Stimulated activated CD4-positive, alpha-beta T cell treated with anti-CD3 and anti-CD28 coated beads, Interleukin-2, amount 100 ng/mL, for 24 hours (primary cell): ENCODE measurements around the gene SHH.

ENCODE experiments used
- DNase-seq, 2 donors: peaks; one replicate each; pipeline ENCODE4 v3.0.0-alpha.2; 2020

Gene SHH

DNA sequence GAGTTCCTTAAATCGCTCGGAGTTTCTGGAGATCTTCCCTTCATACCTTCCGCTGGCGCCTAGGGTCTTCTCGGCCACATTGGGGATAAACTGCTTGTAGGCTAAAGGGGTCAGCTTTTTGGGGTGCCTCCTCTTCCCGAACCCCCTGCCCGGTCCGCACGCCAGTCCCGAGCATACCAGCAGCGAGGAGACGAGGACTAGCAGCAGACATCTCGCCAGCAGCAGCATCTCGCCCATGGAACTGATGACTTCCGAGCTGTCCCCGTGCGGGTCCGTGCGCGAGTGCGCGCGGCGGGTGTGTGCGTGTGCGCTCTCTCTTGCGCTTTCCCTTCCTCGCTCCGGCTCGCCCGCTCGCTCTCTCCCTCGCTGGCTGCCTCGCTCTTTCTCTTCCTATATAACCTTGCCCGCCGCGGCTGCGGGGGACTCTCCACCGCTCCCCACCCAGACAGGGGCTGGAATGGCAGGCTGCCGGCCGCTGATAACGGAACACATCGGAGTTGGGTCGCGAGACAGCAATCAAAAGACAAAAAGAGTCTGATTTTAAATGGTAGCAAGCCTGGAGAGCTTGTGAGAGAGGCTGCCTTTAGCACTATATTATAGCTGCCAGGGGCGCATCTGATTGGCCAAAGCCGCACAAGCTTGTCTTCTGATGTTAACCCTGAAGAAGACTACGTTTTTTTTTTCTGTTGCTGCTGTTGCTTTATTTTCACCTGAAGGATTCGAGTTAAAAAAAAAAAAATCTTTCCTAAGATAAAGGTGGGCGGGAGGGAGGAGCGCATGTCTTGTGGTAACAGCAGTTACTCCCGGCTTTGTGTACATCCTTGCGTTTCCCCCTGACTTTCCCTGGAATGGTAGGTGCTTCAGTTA lies at the start of gene SHH:
SHH (minus strand) TSS at position 569 of the 867 bp plus-strand sequence; CDS start at position 228, 341 bp downstream.
- DNase-seq: no peak

DNA sequence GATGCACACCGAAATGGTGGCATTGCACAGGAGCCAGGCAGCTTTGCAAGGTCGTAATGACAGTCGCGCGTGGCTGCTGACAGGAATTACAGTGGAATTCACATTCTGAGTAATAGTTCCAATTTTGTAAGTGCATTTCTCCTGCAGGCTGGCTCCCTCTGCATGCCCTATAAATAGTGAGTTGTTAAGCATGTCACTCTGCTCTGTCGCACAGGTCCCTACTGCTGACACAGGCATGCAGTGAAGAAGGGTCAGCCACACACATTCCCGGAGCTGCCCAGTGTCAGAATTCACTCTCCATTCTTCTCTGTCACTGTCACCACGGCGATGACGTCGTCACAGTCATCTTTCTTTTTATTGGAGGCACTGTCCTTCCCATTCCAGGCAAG lies 49.2 kb upstream of the SHH start:
- no peak for DNase-seq

DNA sequence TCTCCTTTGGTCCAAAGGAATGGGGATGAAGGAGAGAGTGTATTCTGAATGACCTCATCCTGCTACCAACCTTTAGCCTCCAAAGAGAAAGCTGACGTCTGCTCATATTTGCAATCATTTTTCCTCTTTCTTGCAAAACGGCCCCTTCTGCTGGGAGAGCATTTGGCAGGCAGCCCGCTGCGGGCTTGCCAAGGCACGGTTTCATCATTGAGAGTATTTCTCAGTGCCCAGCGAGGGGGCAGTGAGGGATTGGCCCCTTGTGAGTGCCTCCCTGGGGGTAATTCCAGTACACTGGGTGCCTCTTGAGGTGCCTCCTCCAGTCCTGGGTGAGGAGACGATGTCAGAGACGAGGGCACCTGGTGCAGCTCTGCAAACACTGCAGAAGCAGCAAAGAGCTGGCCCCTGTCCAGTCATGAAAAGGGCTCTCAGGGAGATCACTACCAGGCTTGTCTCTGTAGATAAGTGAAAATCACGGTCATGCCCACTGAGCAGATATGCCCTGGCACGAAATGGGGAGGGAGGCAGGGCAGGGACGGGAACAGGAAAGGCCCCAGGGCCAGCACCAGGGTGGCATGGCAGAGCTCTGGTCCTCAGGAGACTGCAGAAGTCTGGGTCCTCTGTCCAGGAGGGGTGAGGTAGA lies 48.7 kb upstream of the SHH start:
- DNase-seq: no peak

DNA sequence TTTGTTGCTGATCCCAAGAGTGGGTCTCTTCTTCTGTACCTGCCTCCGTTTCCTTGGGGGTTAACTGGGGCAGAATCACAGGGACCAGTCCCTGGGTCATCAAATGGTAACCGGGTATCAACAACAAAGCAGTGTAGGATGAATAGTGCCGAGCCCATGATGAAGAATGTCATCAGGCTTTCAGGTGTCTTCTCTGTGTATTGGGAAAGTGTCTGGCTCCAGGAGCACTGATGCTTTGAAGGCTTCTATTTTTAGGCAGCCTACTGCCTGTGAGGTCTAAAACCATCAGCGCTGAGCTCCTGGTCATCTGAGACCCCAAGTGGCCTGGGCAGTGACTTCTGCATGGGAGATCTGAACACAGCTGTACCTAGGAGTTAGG lies 48.2 kb upstream of the SHH start:
- DNase-seq: no peak

DNA sequence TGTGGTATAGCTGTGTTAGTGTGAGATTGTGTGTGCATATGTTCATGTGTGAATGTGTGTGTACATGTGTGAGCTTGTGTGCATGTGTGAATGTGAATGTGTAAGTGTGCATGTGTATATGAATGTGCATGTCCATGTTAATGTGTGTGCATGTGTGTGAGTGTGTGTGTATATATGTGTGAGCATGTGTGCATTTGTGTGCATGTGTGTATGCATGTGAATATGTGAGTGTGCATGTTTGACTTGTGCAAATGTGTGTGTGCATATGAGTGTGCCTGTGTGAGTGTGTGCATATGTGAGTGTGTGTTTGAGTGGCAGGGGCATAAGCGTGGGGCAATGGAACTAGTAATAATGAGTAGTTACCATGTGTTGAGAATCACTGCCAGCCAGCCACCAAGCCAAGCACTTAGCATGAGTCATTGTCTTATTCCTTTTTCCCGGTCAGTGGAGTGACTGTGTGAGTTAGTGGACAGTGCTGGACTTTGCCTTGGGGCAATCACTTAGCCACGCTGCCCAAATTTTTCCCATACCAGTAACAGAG lies 46.3 kb upstream of the SHH start:
- DNase-seq: no peak

DNA sequence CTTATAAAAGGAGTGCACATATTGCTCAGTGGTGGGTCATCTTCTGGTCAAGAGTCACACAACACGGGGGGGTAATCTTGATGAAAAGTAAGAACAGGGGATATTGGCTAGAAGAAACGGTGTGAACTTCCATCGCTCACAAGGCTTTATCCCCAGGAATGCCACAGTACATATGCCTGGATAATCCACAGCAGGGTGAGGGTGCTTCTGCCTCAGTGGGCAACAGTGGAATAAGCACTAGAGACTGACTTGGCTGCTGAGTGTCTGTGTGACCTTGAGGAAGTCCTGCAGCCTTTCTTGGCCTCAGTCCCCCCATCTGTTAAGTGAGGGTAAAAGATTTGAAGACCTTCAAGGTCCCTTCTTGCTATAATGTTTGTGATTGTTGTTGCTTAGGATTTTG lies 44.9 kb upstream of the SHH start:
- DNase-seq: no peak

DNA sequence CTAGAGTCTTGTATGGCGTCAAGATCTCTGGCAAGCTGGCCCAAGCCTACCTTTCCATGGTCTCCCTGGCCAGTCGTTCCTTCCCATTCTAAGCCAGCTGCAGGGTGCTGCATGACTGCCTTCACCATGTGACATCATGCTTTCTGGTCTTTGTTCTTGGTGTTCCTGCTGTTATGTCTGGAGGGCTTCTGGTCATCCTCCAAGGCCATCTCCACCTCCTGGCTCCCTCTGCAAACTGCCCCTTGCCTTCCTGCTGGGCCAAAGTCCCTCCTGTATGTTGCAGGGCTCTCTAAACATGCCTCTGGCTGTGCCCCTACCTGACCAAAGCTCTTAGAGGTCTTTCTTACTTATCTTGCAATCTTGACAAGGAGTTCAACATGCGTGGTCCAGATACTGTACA lies 44.4 kb upstream of the SHH start:
- DNase-seq: no peak

DNA sequence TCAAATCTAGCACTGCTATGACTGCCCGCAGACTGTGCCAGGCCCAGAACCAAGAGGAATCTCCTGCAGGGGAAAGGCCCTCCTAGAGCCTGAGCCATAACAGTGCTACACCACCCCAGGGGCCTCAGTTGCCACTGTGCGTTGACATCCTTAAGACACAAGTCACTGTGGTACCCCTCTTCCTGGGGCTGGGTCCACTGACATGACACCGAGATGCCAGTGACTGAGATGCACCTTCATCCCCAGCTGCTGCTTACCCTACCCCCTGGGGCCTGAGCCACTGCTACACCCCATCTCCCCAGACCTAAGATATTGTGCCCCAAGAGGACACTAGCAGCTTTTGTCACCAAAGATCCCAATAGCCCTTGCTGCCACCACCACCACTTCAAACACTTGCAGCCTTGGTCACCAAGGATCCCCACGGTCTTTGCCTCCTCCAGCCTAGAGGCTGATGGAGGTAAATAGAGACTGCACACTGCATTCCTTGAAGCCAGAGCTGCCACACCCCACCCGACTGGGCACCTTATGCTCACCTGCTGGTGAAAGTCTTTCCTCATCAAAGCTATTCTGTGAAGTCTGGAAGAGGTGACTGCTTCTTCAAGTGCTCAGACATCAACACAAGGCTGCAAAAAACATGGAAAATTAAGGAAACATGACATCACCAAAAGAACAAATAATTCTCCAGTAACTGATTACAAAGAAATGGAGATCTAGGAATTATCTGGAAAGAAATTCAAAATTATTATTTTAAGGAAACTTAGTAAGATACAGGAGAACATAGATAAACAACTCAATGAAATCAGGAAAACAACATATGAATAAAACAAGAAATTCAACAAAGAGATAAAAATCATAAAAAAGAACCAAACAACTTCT lies 40.4 kb upstream of the SHH start:
- DNase-seq: no peak

DNA sequence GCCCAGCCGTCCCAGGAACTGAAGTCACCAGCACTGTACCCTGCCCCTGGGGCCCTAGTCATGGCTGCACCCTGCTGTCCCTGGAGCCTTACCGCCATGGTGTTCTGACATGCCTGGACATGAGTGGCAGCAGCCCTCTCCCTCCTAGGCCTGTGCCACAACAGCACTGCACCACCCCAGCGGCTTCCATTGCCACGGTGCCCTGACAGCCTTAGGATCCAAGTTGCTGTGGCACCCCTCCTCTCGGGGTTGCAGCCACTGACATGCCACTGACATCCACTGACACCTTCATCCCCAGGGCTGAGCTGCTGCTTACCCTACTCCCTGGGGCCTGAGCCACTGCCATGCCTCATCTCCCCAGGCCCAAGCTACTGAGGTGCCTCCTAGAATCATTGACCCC lies 39.6 kb upstream of the SHH start:
- DNase-seq: no peak

DNA sequence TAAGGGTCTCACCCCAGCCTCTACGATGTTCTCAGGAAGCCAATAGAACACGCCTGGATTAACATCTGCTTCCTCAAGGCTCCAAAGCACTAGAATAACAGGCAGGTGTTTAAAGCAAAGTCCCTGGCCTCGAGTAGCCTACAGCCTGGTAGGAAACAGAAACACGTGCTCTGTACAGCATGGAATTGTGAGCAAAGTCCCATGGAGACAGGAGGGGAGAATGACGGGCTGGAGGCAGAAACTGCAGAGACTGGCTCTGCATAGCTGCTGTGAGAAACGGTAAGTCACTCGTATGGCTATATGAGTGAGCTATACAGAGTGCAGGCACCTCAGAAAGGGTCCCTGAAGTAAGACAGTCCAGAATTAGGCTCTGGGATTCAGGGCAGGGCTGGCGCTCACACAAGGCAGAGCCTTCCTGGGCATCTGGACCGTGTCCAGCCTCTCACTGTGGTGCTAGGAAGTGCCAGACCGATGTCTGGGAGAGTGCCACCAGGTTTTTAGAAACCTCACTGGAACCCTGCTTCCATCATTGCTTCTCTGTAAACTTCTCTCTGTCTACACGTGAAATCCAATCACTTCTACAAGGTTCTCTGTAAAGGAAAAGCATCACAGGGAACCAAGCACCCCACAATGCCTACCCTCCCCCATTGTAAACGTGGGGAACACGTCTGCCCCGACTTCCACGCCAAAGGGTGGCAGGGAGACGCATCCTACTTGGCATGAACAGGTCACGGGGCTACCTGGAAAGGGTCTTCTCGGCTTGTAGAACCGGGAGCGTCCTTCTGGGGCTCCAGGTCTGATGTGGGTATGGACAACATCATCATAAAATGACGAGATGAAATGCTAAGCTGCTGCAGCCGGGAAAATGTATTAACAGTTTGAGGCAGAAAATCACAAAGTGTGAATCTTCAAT lies 38.8 kb upstream of the SHH start:
- no peak for DNase-seq

DNA sequence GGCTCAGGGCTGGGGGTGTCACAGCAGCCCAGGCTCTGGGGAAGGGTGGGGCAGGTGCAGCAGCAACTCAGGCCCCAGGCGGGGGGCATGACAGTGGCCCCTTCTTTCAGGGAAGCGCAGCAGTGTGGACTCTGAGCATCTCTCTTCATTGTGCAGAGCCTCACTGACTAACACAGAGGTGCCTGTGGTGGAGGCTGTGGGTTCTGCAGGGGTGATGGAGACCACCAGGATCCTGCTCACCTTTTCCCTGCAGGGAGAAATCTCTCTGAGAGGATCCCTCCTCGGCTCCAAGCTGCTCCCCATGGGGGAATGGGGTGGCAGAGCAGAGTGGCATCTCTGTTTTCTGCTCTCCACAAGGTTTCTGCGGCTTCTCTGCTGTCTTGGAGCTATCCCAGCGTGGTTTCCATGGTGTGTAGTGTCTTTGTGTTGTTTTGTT lies 37.8 kb upstream of the SHH start:
- DNase-seq: no peak

DNA sequence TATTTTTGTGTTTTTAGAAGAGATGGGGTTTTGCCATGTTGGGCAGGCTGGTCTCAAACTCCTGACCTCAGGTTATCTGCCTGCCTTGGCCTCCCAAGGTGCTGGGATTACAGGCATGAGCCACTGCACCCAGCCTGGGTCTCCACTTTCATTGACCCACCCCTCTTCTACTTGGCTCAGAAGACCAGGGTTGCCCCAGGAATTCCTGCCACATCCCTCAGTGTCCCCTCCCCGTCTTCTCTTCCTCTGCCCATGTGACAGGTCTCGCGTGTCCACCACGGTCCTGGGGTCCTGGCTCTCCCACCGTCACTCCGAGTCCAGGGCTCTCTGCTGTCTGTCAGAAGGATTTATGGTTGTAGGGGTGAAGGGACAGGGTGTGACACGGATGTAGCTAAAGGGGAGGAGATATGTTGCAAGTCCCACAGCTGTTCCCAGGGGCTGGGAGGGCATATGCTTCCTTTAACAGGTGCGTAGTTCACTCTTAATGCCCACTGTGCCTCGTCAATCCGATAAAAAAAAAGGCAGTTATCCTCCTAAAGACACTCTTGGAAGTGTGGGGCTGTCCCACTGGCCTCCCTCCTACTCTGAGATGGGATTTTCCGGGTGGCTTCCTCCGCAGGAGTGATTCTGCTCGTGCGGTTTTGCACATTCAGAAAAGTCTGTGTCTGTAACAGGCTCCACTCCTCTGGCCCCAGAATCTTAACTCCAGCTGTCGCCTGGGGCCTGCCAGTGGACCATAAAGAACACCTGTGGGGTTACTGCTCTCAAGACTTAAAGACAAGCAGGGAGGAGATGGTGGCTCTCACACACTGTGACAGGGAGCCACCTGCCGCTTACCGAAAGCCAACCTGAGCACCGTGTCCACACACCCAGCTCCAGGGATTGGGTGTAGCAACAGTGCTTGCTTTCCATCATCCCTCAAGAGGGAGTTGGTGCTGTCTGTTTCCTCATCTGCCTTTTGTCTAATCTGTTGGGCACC lies 36.7 kb upstream of the SHH start:
- DNase-seq: no peak

DNA sequence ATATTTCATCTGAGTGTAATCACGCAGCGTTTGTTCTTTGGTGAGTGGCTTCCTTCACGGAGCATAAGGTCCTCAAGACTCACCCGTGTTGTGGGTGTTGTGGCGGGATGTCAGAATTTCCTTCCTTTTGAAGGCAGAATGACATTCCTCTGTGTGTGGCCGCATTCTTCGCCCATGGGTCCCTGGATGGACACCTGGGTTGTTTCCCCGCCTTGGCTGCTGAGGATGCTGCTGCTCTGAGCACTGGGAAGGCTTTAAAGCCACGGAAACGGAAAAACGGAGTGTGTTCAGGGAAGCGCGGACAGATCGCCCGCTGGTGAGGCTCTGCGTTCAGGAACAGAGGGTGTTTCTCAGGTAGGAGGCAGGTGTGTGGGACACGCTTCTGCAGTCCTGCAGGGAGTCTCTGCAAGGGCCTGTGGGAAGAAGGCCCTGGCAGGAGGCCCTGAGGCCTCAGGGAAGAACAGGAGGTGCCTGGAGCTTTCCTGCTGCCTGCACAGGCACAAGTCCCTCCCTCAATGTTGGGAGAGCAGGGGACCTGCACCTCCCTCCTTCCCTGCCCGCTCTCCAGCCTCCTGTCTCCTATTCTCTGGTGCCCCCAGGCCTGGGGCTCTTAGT lies 35.7 kb upstream of the SHH start:
- no peak for DNase-seq

DNA sequence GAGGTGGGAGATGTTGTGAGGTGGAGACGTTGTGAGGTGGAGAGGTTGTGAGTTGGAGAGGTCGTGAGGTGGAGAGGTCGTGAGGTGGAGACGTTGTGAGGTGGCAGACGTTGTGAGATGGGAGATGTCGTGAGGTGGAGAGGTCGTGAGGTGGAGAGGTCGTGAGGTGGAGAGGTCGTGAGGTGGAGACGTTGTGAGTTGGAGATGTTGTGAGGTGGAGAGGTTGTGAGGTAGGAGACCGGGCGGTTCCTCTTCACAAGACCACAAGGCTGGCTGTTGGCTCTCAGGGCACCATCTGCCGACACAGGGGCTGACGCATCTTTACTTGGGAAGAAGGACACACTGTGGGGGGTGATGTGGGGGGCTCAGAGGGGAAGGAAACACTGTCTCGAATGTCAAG lies 34.7 kb upstream of the SHH start:
- DNase-seq: no peak

DNA sequence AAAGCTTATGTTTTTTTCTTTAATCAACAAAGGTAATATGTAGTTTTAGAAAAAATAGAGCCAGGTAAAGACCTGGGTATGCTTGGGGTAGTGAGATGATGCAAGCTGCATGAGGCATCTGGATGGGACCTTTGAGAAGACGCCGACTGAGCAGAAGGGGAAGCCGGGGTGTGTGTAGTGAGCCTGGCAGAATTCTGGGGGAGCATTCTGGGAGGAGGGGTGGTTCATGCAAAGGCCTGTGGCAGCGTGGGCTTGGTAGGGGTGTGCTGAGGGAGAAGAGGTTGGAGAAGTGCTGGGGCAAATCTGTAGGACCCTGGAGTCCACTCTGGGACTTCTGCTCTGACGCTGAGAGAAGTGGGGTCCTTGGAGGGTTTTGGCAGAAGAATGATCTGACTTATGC lies 33.9 kb upstream of the SHH start:
- no peak for DNase-seq

DNA sequence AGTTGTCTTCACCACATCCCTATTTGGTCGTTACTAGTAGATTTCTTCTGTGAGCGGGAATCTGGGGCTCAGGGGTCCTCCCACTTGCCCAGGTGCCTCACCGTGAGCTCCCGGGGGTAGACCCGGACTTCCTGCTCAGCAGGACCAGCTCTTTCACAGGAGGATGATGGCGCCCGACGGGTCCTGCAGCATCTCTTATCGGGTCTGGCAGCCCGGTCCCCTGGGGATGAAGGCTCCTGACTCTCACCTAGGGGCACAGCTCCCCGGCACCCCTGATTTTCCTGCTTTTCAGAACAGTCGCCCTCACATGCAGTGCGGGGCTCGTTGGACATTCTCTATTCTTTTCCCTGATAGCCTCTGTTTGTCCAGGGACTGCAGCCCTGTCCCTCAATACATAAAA lies 33.0 kb upstream of the SHH start:
- no peak for DNase-seq

DNA sequence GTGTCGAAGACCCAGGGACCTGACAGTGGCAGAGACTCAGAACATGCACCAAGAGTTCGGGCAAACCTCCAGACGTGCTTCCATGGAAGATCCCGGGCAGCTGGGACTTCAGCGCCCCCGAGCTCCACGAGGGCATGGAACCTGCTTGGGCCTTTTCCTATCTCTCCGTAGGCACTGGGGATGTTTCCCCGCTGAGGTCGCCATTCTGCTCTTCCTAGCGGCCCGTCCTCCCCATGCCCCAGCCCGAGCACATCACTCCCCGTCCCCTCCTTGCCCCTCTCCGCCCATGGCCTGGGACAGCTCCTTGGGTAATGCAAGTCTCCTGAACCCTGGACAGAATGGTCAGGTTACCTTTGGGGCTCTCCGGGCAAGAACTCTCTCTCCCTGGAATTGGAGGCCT lies 32.3 kb upstream of the SHH start:
- no peak for DNase-seq

DNA sequence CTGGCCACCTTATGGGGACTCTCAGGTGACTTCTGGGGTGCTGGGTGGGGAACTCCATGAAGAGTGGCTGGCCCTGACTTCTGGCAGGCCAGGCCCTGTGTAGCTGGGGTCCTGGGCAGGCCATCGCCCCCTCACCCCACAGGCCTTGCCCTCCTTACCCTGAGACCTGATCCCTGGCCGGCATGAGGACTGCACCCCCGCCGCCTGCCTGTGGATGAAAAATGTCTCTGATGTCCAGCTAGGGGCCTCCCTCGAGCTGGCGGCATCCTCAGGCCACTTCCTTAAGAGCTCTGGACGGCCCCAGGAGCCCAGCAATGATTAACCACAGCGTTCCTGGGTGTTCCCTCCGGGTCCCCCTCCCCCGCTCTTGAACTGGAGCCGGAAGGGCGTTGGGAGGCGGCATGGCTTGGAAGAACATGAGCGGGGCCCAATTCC lies 31.8 kb upstream of the SHH start:
- no peak for DNase-seq

DNA sequence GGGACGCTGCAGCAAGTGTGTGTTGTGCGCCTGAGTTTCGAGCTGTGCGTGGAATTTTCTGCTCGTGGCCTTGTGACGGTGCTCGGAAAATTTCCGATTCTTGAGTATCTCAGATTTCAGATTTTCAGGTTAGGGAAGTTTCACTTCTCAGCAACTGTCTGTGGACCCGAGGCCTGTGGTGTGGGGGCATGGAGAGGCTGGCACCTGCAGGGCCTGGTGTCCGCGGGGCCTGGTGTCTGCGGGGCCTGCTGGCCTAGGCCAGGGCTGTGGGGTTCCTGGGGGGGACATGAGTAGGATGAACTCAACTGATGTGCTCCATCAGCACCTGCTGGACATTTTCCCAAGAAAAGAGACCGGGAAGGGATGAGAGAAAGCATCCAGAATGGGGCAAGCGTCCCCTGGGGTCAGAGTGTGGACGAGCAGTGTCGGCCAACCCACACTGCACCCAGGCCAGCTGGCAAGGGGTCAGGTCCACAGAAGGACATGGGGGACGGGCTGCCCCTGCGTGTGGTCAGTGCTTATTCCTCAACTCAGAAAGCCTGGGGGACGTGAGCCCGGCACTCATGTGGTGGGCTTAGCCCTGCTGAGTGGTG lies 31.3 kb upstream of the SHH start:
- no peak for DNase-seq
